ENCODE measurements around the gene SPR. TPM values are rescaled to one million over a fixed set of nuclear protein-coding genes. Genes with fewer than 3 reads are reported as not detected.

SPR gene
- total RNA-seq, 8 experiments from 2014 or later, result 0.55 to 116 (median 2.6) TPM

GRCh38 chr2:72929010-72929409 is 41.8 kb downstream of the SPR start:
- H3K4me1 ChIP-seq (replicated peaks in 1 of 2), result peaks cover 0 to 11% of the 10 kb centered on the region in 2 donors
- no peak overlapping the region for H3K4me3 ChIP-seq
- WGBS, 10 experiments, result 60 to 100% (median 100%) methylated on average over 1 of the region's 1 CpG; no CpG with 5 or more reads in 5 of the 10 experiments
- in situ Hi-C loops (cut with MboI; ENCODE audit: low pct_unique_long_range_greater_than_20kb in 2 of 9, low sequenced_read_pairs in 9 of 9, unreplicated experiment in 9 of 9), result no loop called here
- no peak for ATAC-seq (replicated peaks in 6 of 8)
- no peak overlapping the region for H3K27ac ChIP-seq

DNA sequence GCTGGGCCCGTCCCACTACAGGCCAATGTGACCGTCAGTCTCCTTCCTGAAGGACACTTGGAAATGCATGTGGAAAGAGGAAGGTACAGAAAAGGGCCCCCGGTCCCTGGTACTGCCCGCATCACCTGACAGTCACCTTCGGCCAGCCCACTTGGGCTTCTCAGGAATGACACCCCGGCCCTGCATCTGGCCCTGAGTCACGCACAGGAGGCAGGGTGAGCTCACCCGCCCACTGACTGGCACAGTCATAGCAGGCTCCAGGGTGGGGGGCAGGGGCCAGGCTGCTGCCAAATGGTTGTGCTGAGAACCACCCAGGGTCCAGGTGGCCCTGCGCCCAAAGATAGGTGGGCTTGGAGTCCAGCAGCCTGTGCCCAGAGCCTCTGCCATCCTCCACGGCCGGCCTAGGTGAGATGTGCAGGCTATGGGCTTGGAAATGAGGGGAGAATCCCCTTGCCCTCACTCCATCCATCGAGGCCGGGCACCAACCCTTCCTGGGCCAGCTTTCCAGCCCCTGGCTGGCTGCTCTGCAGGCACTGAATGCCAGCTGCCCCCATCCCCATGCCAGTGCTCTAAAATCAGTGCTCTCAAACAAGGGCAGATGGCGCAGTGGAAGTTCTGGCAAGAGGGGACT is 44.2 kb downstream of the SPR start:
- Histone ChIP-seq H3K4me3 (no peak overlapping the region), H3K27ac (no peak overlapping the region), H3K4me1 (replicated peaks in 1 of 2) (no peaks in the 10 kb centered on the region)
- ATAC-seq (replicated peaks in 6 of 8), result peak in 1 of 8 experiments; percentile 55
- in situ Hi-C loops (cut with MboI; ENCODE audit: low pct_unique_long_range_greater_than_20kb in 2 of 9, low sequenced_read_pairs in 9 of 9, unreplicated experiment in 9 of 9), result no loop called here
- WGBS, 10 experiments, result 60 to 84% (median 70%) methylated on average over 1 to 8 of the region's 14 CpGs; no CpG with 5 or more reads in 4 of the 10 experiments

DNA sequence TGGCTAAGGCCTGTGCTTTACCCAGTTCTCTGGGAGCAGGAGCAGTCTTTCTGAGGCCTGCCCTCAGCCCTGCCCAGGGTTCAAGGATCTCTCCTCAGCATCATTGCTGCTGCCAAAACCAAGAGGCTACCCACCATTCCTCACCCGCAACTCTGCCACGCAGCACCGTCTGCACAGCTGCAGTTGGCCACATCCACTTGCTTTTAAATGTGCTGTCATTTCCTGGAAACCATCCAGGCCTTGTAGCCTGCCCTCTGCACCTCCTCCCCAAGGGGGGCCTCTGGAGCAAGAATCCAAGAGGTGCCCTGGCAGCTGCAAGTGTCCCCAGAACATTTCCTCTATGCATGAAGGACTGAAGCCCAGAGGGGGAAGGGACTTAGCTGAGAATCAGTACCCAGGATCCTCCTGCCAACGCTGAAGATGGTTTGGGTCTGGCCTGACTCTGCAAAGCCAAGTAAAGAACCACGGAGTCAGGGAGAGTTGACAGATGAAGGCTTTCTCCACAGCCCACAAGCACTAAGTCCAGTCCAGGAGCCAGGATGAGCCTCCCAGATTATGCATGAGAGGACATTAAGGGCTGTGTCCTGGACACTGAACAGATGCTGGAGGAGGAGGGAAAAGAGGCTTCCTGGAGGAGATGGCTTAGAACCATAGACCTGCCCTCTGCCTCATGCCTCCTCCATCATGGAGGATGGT is 45.0 kb downstream of the SPR start:
- 80% methylated on average over 1 to 2 of the region's 5 CpGs; no CpG with 5 or more reads in 8 of the 10 experiments for WGBS, 10 experiments
- Histone ChIP-seq H3K27ac (no peak overlapping the region), H3K4me3 (no peak overlapping the region), H3K4me1 (replicated peaks in 1 of 2) (no peaks in the 10 kb centered on the region)
- peak in 2 of 8 experiments; percentile 12 to 15 for ATAC-seq (replicated peaks in 6 of 8)
- in situ Hi-C loops (cut with MboI; ENCODE audit: low pct_unique_long_range_greater_than_20kb in 2 of 9, low sequenced_read_pairs in 9 of 9, unreplicated experiment in 9 of 9), result no loop called here

- in situ Hi-C loops (cut with MboI; ENCODE audit: low pct_unique_long_range_greater_than_20kb in 2 of 9, low sequenced_read_pairs in 9 of 9, unreplicated experiment in 9 of 9), result no loop called here
- no peak for ATAC-seq (replicated peaks in 6 of 8)
- Histone ChIP-seq H3K4me1 (replicated peaks in 1 of 2) (no peaks in the 10 kb centered on the region), H3K27ac (no peak overlapping the region), H3K4me3 (no peak overlapping the region)
- 50 to 83% (median 79%) methylated on average over 1 to 3 of the region's 4 CpGs; no CpG with 5 or more reads in 7 of the 10 experiments for WGBS, 10 experiments
These were observed 45.6 kb downstream of the SPR start for GRCh38 chr2:72932805-72933204.

- WGBS, 10 experiments, result 20 to 87% (median 76%) methylated on average over 1 to 5 of the region's 5 CpGs; no CpG with 5 or more reads in 5 of the 10 experiments
- Histone ChIP-seq H3K4me3 (no peak overlapping the region), H3K27ac (no peak overlapping the region), H3K4me1 (replicated peaks in 1 of 2) (no peaks in the 10 kb centered on the region)
- no peak for ATAC-seq (replicated peaks in 6 of 8)
- in situ Hi-C loops (cut with MboI; ENCODE audit: low pct_unique_long_range_greater_than_20kb in 2 of 9, low sequenced_read_pairs in 9 of 9, unreplicated experiment in 9 of 9), result no loop called here
These were observed 46.0 kb downstream of the SPR start for GRCh38 chr2:72933207-72933606.

DNA sequence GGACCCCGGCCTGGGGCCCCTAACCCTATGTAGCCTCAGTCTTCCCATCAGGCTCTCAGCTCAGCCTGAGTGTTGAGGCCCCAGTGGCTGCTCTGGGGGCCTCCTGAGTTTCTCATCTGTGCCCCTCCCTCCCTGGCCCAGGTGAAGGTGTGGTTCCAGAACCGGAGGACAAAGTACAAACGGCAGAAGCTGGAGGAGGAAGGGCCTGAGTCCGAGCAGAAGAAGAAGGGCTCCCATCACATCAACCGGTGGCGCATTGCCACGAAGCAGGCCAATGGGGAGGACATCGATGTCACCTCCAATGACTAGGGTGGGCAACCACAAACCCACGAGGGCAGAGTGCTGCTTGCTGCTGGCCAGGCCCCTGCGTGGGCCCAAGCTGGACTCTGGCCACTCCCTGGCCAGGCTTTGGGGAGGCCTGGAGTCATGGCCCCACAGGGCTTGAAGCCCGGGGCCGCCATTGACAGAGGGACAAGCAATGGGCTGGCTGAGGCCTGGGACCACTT is 46.5 kb downstream of the SPR start:
- no peak overlapping the region for H3K27ac ChIP-seq
- in situ Hi-C loops (cut with MboI; ENCODE audit: low pct_unique_long_range_greater_than_20kb in 2 of 9, low sequenced_read_pairs in 9 of 9, unreplicated experiment in 9 of 9), result no loop called here
- no peaks in the 10 kb centered on the region for H3K4me1 ChIP-seq (replicated peaks in 1 of 2)
- no peak overlapping the region for H3K4me3 ChIP-seq
- 80 to 100% (median 89%) methylated on average over 1 to 8 of the region's 12 CpGs; no CpG with 5 or more reads in 4 of the 10 experiments for WGBS, 10 experiments
- no peak for ATAC-seq (replicated peaks in 6 of 8)

- peak in 2 of 8 experiments; percentile 9 to 45 for ATAC-seq (replicated peaks in 6 of 8)
These were observed 47.7 kb downstream of the SPR start for GRCh38 chr2:72934683-72935610.

GRCh38 chr2:72935611-72935957 is 48.4 kb downstream of the SPR start:
- WGBS, 10 experiments, result 86% methylated on average over 1 of the region's 2 CpGs; no CpG with 5 or more reads in 9 of the 10 experiments
- H3K4me1 ChIP-seq (replicated peaks in 1 of 2), result peaks cover 0 to 2% of the 10 kb centered on the region in 2 donors
- ATAC-seq (replicated peaks in 6 of 8), result no peak
- H3K27ac ChIP-seq, result no peak overlapping the region
- in situ Hi-C loops (cut with MboI; ENCODE audit: low pct_unique_long_range_greater_than_20kb in 2 of 9, low sequenced_read_pairs in 9 of 9, unreplicated experiment in 9 of 9), result no loop called here
- H3K4me3 ChIP-seq, result no peak overlapping the region

More at GRCh38 chr2:72934683-72935610, 47.7 kb downstream of the SPR start:
- WGBS, 10 experiments, result 49 to 100% (median 79%) methylated on average over 1 to 6 of the region's 14 CpGs; no CpG with 5 or more reads in 1 of the 10 experiments
- H3K4me1 ChIP-seq (replicated peaks in 1 of 2), result no peaks in the 10 kb centered on the region
- in situ Hi-C loops (cut with MboI; ENCODE audit: low pct_unique_long_range_greater_than_20kb in 2 of 9, low sequenced_read_pairs in 9 of 9, unreplicated experiment in 9 of 9), result no loop called here
- no peak overlapping the region for H3K27ac ChIP-seq
- no peak overlapping the region for H3K4me3 ChIP-seq

- WGBS, 10 experiments, result 32 to 76% (median 66%) methylated on average over 2 to 10 of the region's 19 CpGs; no CpG with 5 or more reads in 6 of the 10 experiments
- Histone ChIP-seq H3K4me3 (no peak overlapping the region), H3K27ac (no peak overlapping the region), H3K4me1 (replicated peaks in 1 of 2) (peaks cover 3 to 7% of the 10 kb centered on the region in 2 donors)
- in situ Hi-C loops (cut with MboI; ENCODE audit: low pct_unique_long_range_greater_than_20kb in 2 of 9, low sequenced_read_pairs in 9 of 9, unreplicated experiment in 9 of 9), result no loop called here
- no peak for ATAC-seq (replicated peaks in 6 of 8)
These were observed 49.6 kb downstream of the SPR start for GRCh38 chr2:72936660-72937355.

DNA sequence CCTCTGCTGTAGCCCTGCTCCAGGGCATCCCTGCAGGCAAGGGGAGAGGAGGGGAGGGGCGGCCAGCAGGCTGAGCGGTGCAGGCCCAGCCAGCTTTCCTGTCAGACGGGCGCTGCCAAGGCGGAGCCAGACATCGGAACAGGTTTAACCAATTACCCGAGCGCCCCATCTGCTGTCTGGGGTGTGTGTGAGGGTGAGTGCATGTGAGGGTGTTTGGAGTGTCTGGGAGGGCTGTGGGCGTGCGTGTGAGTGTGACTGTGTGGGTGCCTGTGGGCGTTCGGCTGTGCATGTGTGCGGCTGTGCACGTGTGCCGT is 50.1 kb downstream of the SPR start:
- Histone ChIP-seq H3K27ac (no peak overlapping the region), H3K4me1 (replicated peaks in 1 of 2) (peaks cover 3 to 7% of the 10 kb centered on the region in 2 donors), H3K4me3 (no peak overlapping the region)
- in situ Hi-C loops (cut with MboI; ENCODE audit: low pct_unique_long_range_greater_than_20kb in 2 of 9, low sequenced_read_pairs in 9 of 9, unreplicated experiment in 9 of 9), result no loop called here
- WGBS, 10 experiments, result 20 to 89% (median 55%) methylated on average over 1 to 4 of the region's 15 CpGs; no CpG with 5 or more reads in 6 of the 10 experiments
- ATAC-seq (replicated peaks in 6 of 8), result peak; percentile 26 to 72 (median 40)

DNA sequence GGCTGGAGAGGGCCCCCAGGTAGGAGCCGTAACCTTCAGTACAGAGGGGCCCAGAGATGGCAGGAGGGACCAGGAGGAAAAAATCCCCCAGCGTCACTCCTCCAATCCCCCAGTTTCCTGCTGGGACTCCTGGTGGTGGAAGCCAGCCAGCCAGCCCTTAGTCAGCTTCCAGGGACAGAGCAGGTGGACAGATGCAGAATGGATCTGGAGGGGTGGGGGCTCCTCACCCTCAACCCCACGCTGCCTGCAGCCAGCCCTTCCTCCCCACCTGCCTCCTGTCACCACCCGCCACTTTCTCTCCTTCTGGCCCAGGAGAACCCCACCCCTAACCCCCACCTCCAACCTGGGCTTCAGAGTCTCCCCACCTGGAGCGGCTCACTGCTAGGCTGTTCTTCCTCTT is 51.2 kb downstream of the SPR start:
- WGBS, 10 experiments, result 0 to 67% (median 60%) methylated on average over 1 to 2 of the region's 5 CpGs; no CpG with 5 or more reads in 4 of the 10 experiments
- peaks cover 3 to 7% of the 10 kb centered on the region in 2 donors for H3K4me1 ChIP-seq (replicated peaks in 1 of 2)
- no peak overlapping the region for H3K4me3 ChIP-seq
- ATAC-seq (replicated peaks in 6 of 8), result no peak
- in situ Hi-C loops (cut with MboI; ENCODE audit: low pct_unique_long_range_greater_than_20kb in 2 of 9, low sequenced_read_pairs in 9 of 9, unreplicated experiment in 9 of 9), result no loop called here
- H3K27ac ChIP-seq, result no peak overlapping the region

DNA sequence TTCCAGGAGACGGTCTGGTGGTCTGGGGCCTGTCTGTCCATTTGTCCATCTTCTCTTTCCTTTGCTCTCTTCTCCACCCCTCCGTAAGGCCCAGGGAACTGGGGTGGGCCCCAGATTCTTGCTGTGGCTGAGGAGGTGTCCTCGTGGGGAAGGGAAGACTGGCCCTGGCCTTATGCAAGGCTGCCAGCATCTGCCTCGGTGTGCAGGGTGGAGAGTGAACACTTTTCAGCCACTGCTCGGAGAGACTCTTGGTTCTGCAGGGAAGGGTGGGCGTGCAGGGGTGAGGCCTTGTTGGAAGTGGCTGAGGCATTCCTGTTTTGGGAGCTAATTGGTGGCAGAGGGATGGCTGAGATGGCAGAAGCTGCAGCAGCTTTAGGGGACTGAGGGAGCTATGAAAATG is 53.2 kb downstream of the SPR start:
- WGBS, 10 experiments, result 30 to 100% (median 95%) methylated on average over 1 to 2 of the region's 6 CpGs; no CpG with 5 or more reads in 4 of the 10 experiments
- ATAC-seq (replicated peaks in 6 of 8), result peak in 1 of 8 experiments; percentile 8
- H3K27ac ChIP-seq, result no peak overlapping the region
- in situ Hi-C loops (cut with MboI; ENCODE audit: low pct_unique_long_range_greater_than_20kb in 2 of 9, low sequenced_read_pairs in 9 of 9, unreplicated experiment in 9 of 9), result no loop called here
- peaks cover 3 to 7% of the 10 kb centered on the region in 2 donors for H3K4me1 ChIP-seq (replicated peaks in 1 of 2)
- no peak overlapping the region for H3K4me3 ChIP-seq
